Endothelial cell (in vitro differentiated cells): Measurements from ENCODE around the gene JAKMIP2. TPM values are rescaled to one million over a fixed set of nuclear protein-coding genes. Genes with fewer than 3 reads are reported as not detected.
"Not testable (repeated sequence)": the region's sequence is repeated elsewhere in the genome, so short reads cannot be mapped to it uniquely, and the experiment has no call there.

Experiments
- DNase-seq: peaks from one replicate; pipeline ENCODE4 v3.0.0; 2021; ENCODE audit warnings: low spot score
- H3K27ac Mint-ChIP-seq: one replicate; pipeline ENCODE4 v1.8.0; 2021; ENCODE audit warnings: mixed read lengths, inconsistent platforms; ENCODE audit not compliant: unreplicated experiment
- H3K27me3 Mint-ChIP-seq: one replicate; pipeline ENCODE4 v1.8.0; 2021; ENCODE audit warnings: mild to moderate bottlenecking, moderate library complexity, mixed read lengths, inconsistent platforms; ENCODE audit not compliant: unreplicated experiment
- H3K36me3 Mint-ChIP-seq: one replicate; pipeline ENCODE4 v1.8.0; 2021; ENCODE audit warnings: mild to moderate bottlenecking, low read depth, mixed read lengths, inconsistent platforms; ENCODE audit not compliant: unreplicated experiment
- H3K4me1 Mint-ChIP-seq: one replicate; pipeline ENCODE4 v1.8.0; 2021; ENCODE audit warnings: mild to moderate bottlenecking, mixed read lengths, inconsistent platforms; ENCODE audit not compliant: unreplicated experiment
- H3K4me3 Mint-ChIP-seq: one replicate; pipeline ENCODE4 v1.8.0; 2021; ENCODE audit warnings: mild to moderate bottlenecking, mixed read lengths, inconsistent platforms; ENCODE audit not compliant: unreplicated experiment
- H3K9me3 Mint-ChIP-seq: one replicate; pipeline ENCODE4 v1.8.0; 2021; ENCODE audit warnings: mixed read lengths, inconsistent platforms; ENCODE audit not compliant: unreplicated experiment
- CTCF ChIP-seq: fragments of 200-600 bp; sonication (generic); IDR thresholded peaks from one replicate; pipeline ENCODE4 v1.5.0; 2021; ENCODE audit warnings: antibody characterized with exemption; ENCODE audit not compliant: unreplicated experiment
- long read RNA-seq: library from polyadenylated mRNA; unstranded; transcript quantifications from one replicate; pipeline ENCODE4 v2.0.0, GENCODE V29; 2020; ENCODE audit not compliant: unreplicated experiment
- total RNA-seq: library from RNA; stranded (reverse); fragmentation: NEBNext Ultra II Directional; extraction: Animal tissue kit (Norgen Biotek cat#: 25700); gene quantifications from one replicate; pipeline ENCODE4 v1.2.1, GENCODE V29; 2021; ENCODE audit not compliant: unreplicated experiment

The JAKMIP2 gene
- total RNA-seq: 4.3 TPM
- long read RNA-seq, partial matches to known transcripts: 3 of 4 reads
- long read RNA-seq, other reads (novel, unspliced or antisense): 1 of 4 reads

GRCh38 chr5:147782110-147783028, at the start of gene JAKMIP2:
JAKMIP2 (minus strand) TSS chr5:147782728; CDS start chr5:147671806, 110,922 bp downstream.
- Mint-ChIP-seq H3K9me3 (no peaks in the 10 kb centered on the region), H3K27me3 (no peaks in the 10 kb centered on the region), H3K27ac (peak within 1 kb of the TSS; percentile 83), H3K36me3 (no peaks in the 10 kb centered on the region), H3K4me3 (peak within 1 kb of the TSS; percentile 91), H3K4me1 (peaks cover 7% of the 10 kb centered on the region)
- peak; percentile 87 for DNase-seq
- no peak for TF ChIP-seq CTCF

GRCh38 chr5:147831465-147831864, 48.9 kb upstream of the JAKMIP2 start, which contains the start of gene SPINK1:
SPINK1 (minus strand) TSS chr5:147831671; CDS start chr5:147831577, 94 bp downstream.
- DNase-seq: no peak
- H3K27me3 Mint-ChIP-seq: no peaks in the 10 kb centered on the region
- no peak within 1 kb of the TSS for H3K27ac Mint-ChIP-seq
- H3K4me1 Mint-ChIP-seq: no peaks in the 10 kb centered on the region
- TF ChIP-seq CTCF: no peak
- H3K36me3 Mint-ChIP-seq: no peaks in the 10 kb centered on the region
- H3K4me3 Mint-ChIP-seq: no peak within 1 kb of the TSS
- no peaks in the 10 kb centered on the region for H3K9me3 Mint-ChIP-seq

GRCh38 chr5:147830035-147830434, 47.5 kb upstream of the JAKMIP2 start:
- no peaks in the 10 kb centered on the region for H3K36me3 Mint-ChIP-seq
- no peak overlapping the region for H3K4me3 Mint-ChIP-seq
- H3K27me3 Mint-ChIP-seq: no peaks in the 10 kb centered on the region
- H3K9me3 Mint-ChIP-seq: no peaks in the 10 kb centered on the region
- H3K27ac Mint-ChIP-seq: no peak overlapping the region
- H3K4me1 Mint-ChIP-seq: no peaks in the 10 kb centered on the region
- no peak for DNase-seq
- no peak for TF ChIP-seq CTCF

- H3K9me3 Mint-ChIP-seq, H3K27ac Mint-ChIP-seq, H3K4me1 Mint-ChIP-seq, H3K27me3 Mint-ChIP-seq, DNase-seq, H3K4me3 Mint-ChIP-seq, H3K36me3 Mint-ChIP-seq: not testable (repeated sequence)
Measured at GRCh38 chr5:147827017-147827416, 44.5 kb upstream of the JAKMIP2 start.

GRCh38 chr5:147826361-147826760, 43.8 kb upstream of the JAKMIP2 start:
- no peaks in the 10 kb centered on the region for H3K9me3 Mint-ChIP-seq
- no peak overlapping the region for H3K4me3 Mint-ChIP-seq

More at GRCh38 chr5:147826361-147826760, 43.8 kb upstream of the JAKMIP2 start:
- Mint-ChIP-seq H3K27ac (no peak overlapping the region), H3K36me3 (no peaks in the 10 kb centered on the region), H3K4me1 (no peaks in the 10 kb centered on the region), H3K27me3 (no peaks in the 10 kb centered on the region)
- no peak for DNase-seq
- TF ChIP-seq CTCF: no peak
